ENCODE results near the gene FRS2.

Gene FRS2

GRCh38 chr12:69620921-69621320 is 150.7 kb downstream of the FRS2 start:
- H3K79me2 ChIP-seq, result no peaks in the 10 kb centered on the region
- no peak overlapping the region for H3K4me2 ChIP-seq (ENCODE audit: low read length)
- H3K4me3 ChIP-seq (ENCODE audit: low read depth, low read length), result no peak overlapping the region
- H3K27ac ChIP-seq, result no peak overlapping the region
- H3K36me3 ChIP-seq (ENCODE audit: control insufficient read depth, insufficient read depth, low read length), result no peaks in the 10 kb centered on the region
- no peaks in the 10 kb centered on the region for H3K9me3 ChIP-seq (ENCODE audit: control insufficient read depth, low read length)
- H3K9ac ChIP-seq, result no peak overlapping the region
- no peaks in the 10 kb centered on the region for H3K27me3 ChIP-seq (ENCODE audit: control insufficient read depth, insufficient read depth, low read length)
- H2AFZ ChIP-seq, result no peak overlapping the region
- no peak for TF ChIP-seq CTCF (IDR thresholded peaks at IDR 0.05)
- no peaks in the 10 kb centered on the region for H3K4me1 ChIP-seq

GRCh38 chr12:69621551-69621950 is 151.4 kb downstream of the FRS2 start:
- Histone ChIP-seq H3K79me2 (no peaks in the 10 kb centered on the region), H3K4me1 (no peaks in the 10 kb centered on the region), H2AFZ (no peak overlapping the region), H3K4me2 (ENCODE audit: low read length) (no peak overlapping the region), H3K9me3 (ENCODE audit: control insufficient read depth, low read length) (no peaks in the 10 kb centered on the region), H3K36me3 (ENCODE audit: control insufficient read depth, insufficient read depth, low read length) (no peaks in the 10 kb centered on the region), H3K4me3 (ENCODE audit: low read depth, low read length) (no peak overlapping the region), H3K27ac (no peak overlapping the region), H3K27me3 (ENCODE audit: control insufficient read depth, insufficient read depth, low read length) (no peaks in the 10 kb centered on the region), H3K9ac (no peak overlapping the region)
- TF ChIP-seq CTCF (IDR thresholded peaks at IDR 0.05), result no peak

- Histone ChIP-seq H3K4me2 (ENCODE audit: low read length) (no peak overlapping the region), H3K36me3 (ENCODE audit: control insufficient read depth, insufficient read depth, low read length) (no peaks in the 10 kb centered on the region), H3K9ac (no peak overlapping the region), H2AFZ (no peak overlapping the region), H3K79me2 (no peaks in the 10 kb centered on the region), H3K27ac (no peak overlapping the region), H3K4me3 (ENCODE audit: low read depth, low read length) (no peak overlapping the region), H3K4me1 (no peaks in the 10 kb centered on the region), H3K27me3 (ENCODE audit: control insufficient read depth, insufficient read depth, low read length) (no peaks in the 10 kb centered on the region), H3K9me3 (ENCODE audit: control insufficient read depth, low read length) (no peaks in the 10 kb centered on the region)
- TF ChIP-seq CTCF (IDR thresholded peaks at IDR 0.05), result no peak
These were observed 153.8 kb downstream of the FRS2 start for GRCh38 chr12:69623970-69624369.

GRCh38 chr12:69627501-69627900 is 157.3 kb downstream of the FRS2 start:
- Histone ChIP-seq H3K27me3 (ENCODE audit: control insufficient read depth, insufficient read depth, low read length) (no peaks in the 10 kb centered on the region), H3K4me1 (peaks cover 4% of the 10 kb centered on the region), H3K9ac (no peak overlapping the region), H3K36me3 (ENCODE audit: control insufficient read depth, insufficient read depth, low read length) (no peaks in the 10 kb centered on the region), H3K4me2 (ENCODE audit: low read length) (no peak overlapping the region), H3K4me3 (ENCODE audit: low read depth, low read length) (no peak overlapping the region), H3K27ac (no peak overlapping the region), H3K79me2 (no peaks in the 10 kb centered on the region), H2AFZ (no peak overlapping the region), H3K9me3 (ENCODE audit: control insufficient read depth, low read length) (no peaks in the 10 kb centered on the region)
- no peak for TF ChIP-seq CTCF (IDR thresholded peaks at IDR 0.05)

All from parathyroid adenoma (tissue), 2 donors.